Kasumi-1 (cell line): ENCODE results near the gene EMILIN2.
"Not testable (repeated sequence)": the region's sequence is repeated elsewhere in the genome, so short reads cannot be mapped to it uniquely, and the experiment has no call there.

Source experiments
- DNase-seq, 2 experiments: peaks; one replicate each; lab custom pipeline; 2025; lab: John Stamatoyannopoulos, UW

The EMILIN2 gene

GRCh38 chr18:2846636-2847316 is at the start of gene EMILIN2:
Gene EMILIN2 (plus strand): TSS chr18:2847006. CDS start chr18:2847189, 183 bp downstream.
- DNase-seq, result no peak

GRCh38 chr18:2797951-2798350 is 48.9 kb upstream of the EMILIN2 start:
- no peak for DNase-seq

- no peak for DNase-seq
Measured at GRCh38 chr18:2799369-2799768, 47.4 kb upstream of the EMILIN2 start.

GRCh38 chr18:2805970-2806943 is 40.5 kb upstream of the EMILIN2 start:
- no peak for DNase-seq

- not testable (repeated sequence) for DNase-seq
Measured at GRCh38 chr18:2808640-2809039, 38.2 kb upstream of the EMILIN2 start.

GRCh38 chr18:2809666-2810183 is 37.1 kb upstream of the EMILIN2 start:
- not testable (repeated sequence) for DNase-seq

- DNase-seq, result no peak
Measured at GRCh38 chr18:2811416-2811815, 35.4 kb upstream of the EMILIN2 start.

- no peak for DNase-seq
Measured at GRCh38 chr18:2814928-2815327, 31.9 kb upstream of the EMILIN2 start.

- DNase-seq, result no peak
Measured at GRCh38 chr18:2818281-2818680, 28.5 kb upstream of the EMILIN2 start.

GRCh38 chr18:2821695-2822094 is 25.1 kb upstream of the EMILIN2 start:
- no peak for DNase-seq

- DNase-seq, result no peak
Measured at GRCh38 chr18:2822213-2822921, 24.4 kb upstream of the EMILIN2 start.

- no peak for DNase-seq
Measured at GRCh38 chr18:2823202-2823601, 23.6 kb upstream of the EMILIN2 start.

GRCh38 chr18:2823966-2824365 is 22.8 kb upstream of the EMILIN2 start:
- no peak for DNase-seq

- no peak for DNase-seq
Measured at GRCh38 chr18:2824865-2825264, 21.9 kb upstream of the EMILIN2 start.

- no peak for DNase-seq
Measured at GRCh38 chr18:2825613-2826175, 21.1 kb upstream of the EMILIN2 start.

- DNase-seq, result no peak
Measured at GRCh38 chr18:2826581-2826980, 20.2 kb upstream of the EMILIN2 start.

- DNase-seq, result no peak
Measured at GRCh38 chr18:2827061-2827460, 19.7 kb upstream of the EMILIN2 start.

- not testable (repeated sequence) for DNase-seq
Measured at GRCh38 chr18:2836118-2836517, 10.7 kb upstream of the EMILIN2 start.

- DNase-seq, result not testable (repeated sequence)
Measured at GRCh38 chr18:2837290-2837689, 9.5 kb upstream of the EMILIN2 start.

GRCh38 chr18:2839202-2839601 is 7.6 kb upstream of the EMILIN2 start:
- no peak for DNase-seq

GRCh38 chr18:2840521-2840920 is 6.3 kb upstream of the EMILIN2 start:
- DNase-seq, result no peak

GRCh38 chr18:2843146-2843545 is 3.7 kb upstream of the EMILIN2 start:
- no peak for DNase-seq
